Neural progenitor cell (in vitro differentiated cells): ENCODE data around the gene GCN1. TPM values are rescaled to one million over a fixed set of nuclear protein-coding genes. Genes with fewer than 3 reads are reported as not detected.

Experiments
- DNase-seq: peaks from one replicate; pipeline ENCODE4 v3.0.0-alpha.2; 2016; ENCODE audit warnings: low spot score
- H2AFZ ChIP-seq: fragments of 200-600 bp; sonication (generic); replicated peaks from 2 replicates; pipeline ENCODE4 v1.6.1; 2016; ENCODE audit warnings: antibody characterized with exemption
- H3F3A ChIP-seq: fragments of 200-600 bp; sonication (generic); 2 replicates; pipeline ENCODE4 v1.6.1; 2016; ENCODE audit warnings: antibody characterized with exemption, low read depth
- H3K27ac ChIP-seq: fragments of 200-600 bp; sonication (generic); 2 replicates; pipeline ENCODE4 v1.5.1; 2016; ENCODE audit warnings: mild to moderate bottlenecking
- H3K27me3 ChIP-seq: fragments of 200-600 bp; sonication (generic); 2 replicates; pipeline ENCODE4 v1.6.1; 2016; ENCODE audit warnings: mild to moderate bottlenecking, moderate library complexity
- H3K36me3 ChIP-seq: fragments of 200-600 bp; sonication (generic); 2 replicates; pipeline ENCODE4 v1.5.1; 2016
- H3K4me1 ChIP-seq: fragments of 200-600 bp; sonication (generic); 2 replicates; pipeline ENCODE4 v1.6.1; 2016; ENCODE audit warnings: mixed run types
- H3K4me2 ChIP-seq: fragments of 200-600 bp; sonication (generic); 2 replicates; pipeline ENCODE4 v1.6.1; 2016
- H3K4me3 ChIP-seq: fragments of 200-600 bp; sonication (generic); 2 replicates; pipeline ENCODE4 v1.5.1; 2016
- H3K79me2 ChIP-seq: fragments of 200-600 bp; sonication (generic); 2 replicates; pipeline ENCODE4 v1.6.1; 2016; ENCODE audit warnings: low read depth
- H3K9ac ChIP-seq: fragments of 200-600 bp; sonication (generic); 2 replicates; pipeline ENCODE4 v1.6.1; 2016
- H3K9me3 ChIP-seq: fragments of 200-600 bp; sonication (generic); 2 replicates; pipeline ENCODE4 v1.5.1; 2016; ENCODE audit warnings: low read depth
- H4K20me1 ChIP-seq: fragments of 200-600 bp; sonication (generic); 2 replicates; pipeline ENCODE4 v1.6.1; 2016; ENCODE audit warnings: low read depth
- H3K27ac Mint-ChIP-seq: 3 replicates; pipeline ENCODE4 v1.8.0; 2021; ENCODE audit warnings: mixed read lengths
- H3K27me3 Mint-ChIP-seq: 2 replicates; pipeline ENCODE4 v1.8.0; 2022; ENCODE audit warnings: low read depth, mild to moderate bottlenecking, inconsistent platforms, moderate library complexity, mixed read lengths; ENCODE audit not compliant: insufficient read depth
- H3K36me3 Mint-ChIP-seq: 3 replicates; pipeline ENCODE4 v1.8.0; 2021; ENCODE audit warnings: mixed read lengths
- H3K4me1 Mint-ChIP-seq: 3 replicates; pipeline ENCODE4 v1.8.0; 2021; ENCODE audit warnings: mixed read lengths
- H3K4me3 Mint-ChIP-seq: 3 replicates; pipeline ENCODE4 v1.8.0; 2021; ENCODE audit warnings: mild to moderate bottlenecking, moderate library complexity, mixed read lengths
- H3K9me3 Mint-ChIP-seq: 3 replicates; pipeline ENCODE4 v1.8.0; 2020; ENCODE audit warnings: mixed read lengths
- EZH2 ChIP-seq: fragments of 200-600 bp; sonication (generic); IDR thresholded peaks from 2 replicates; pipeline ENCODE4 v1.6.1; 2017; ENCODE audit warnings: antibody characterized with exemption, mild to moderate bottlenecking, moderate library complexity
- EZH2phosphoT487 ChIP-seq: fragments of 200-600 bp; sonication (generic); IDR thresholded peaks from 2 replicates; pipeline ENCODE4 v1.6.1; 2017; ENCODE audit warnings: antibody characterized with exemption
- total RNA-seq: library from RNA; depleted of rRNA; stranded (reverse); fragments of >200 nt; gene quantifications from 2 replicates; pipeline ENCODE4 v1.2.3, GENCODE V29; 2015; ENCODE audit warnings: low replicate concordance
- TF ChIP-seq, protein P1 (sequence below): fragments of 200-600 bp; sonication (generic); IDR thresholded peaks from 2 replicates; pipeline ENCODE4 v1.5.1; 2017; ENCODE audit warnings: antibody characterized with exemption, mild to moderate bottlenecking

Gene GCN1
- total RNA-seq, 1 donor from 2014 or later = 60.9 TPM

DNA sequence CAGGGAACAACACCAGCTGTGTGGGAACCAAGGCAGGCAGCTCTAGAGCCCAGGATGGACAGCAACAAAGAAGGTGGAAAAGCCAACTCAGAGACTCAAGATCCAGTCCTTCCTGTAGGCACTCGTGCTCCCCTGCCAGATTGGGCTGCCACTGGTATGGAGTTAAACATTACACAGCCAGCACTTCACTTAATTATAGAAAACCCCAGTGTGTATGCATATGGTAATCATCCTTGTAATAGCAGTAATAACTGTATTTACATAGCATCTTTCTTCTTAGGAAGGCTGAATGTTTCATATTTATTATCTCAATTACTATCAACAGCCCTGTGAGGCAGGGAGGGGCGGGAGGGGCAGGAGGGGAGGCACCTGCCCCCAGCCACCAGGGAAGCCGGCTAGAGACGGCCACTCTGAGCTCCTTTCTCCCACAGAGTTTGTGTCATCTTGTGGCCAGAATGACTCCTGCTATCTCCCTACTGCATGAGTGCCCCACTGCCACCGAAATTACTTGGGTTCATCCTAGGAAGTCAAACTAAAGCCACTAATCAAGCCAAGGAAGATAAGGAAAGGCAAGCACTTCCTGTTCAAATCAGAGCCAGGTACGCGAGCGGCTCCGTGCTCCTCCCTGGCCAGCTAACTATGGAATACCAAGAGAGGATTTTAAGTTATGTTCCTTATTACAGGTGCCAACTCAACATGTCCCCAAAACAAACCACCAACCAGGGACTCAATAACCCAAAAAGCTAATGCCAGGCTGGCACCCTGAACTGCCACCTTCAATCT, 62.3 kb downstream of the GCN1 start:
- Histone ChIP-seq H3K4me1 (no peaks in the 10 kb centered on the region), H3K4me2 (no peak overlapping the region), H2AFZ (no peak overlapping the region), H3K9me3 (no peaks in the 10 kb centered on the region), H4K20me1 (no peaks in the 10 kb centered on the region), H3K36me3 (no peaks in the 10 kb centered on the region), H3F3A (no peaks in the 10 kb centered on the region), H3K79me2 (no peaks in the 10 kb centered on the region), H3K27me3 (no peaks in the 10 kb centered on the region), H3K4me3 (no peak overlapping the region), H3K9ac (no peak overlapping the region), H3K27ac (no peak overlapping the region)
- Mint-ChIP-seq H3K4me1 (no peaks in the 10 kb centered on the region), H3K4me3 (no peak overlapping the region), H3K9me3 (no peaks in the 10 kb centered on the region), H3K36me3 (peaks cover 25% of the 10 kb centered on the region), H3K27ac (no peak overlapping the region), H3K27me3 (peaks cover 2% of the 10 kb centered on the region)
- TF ChIP-seq, protein P1, sequence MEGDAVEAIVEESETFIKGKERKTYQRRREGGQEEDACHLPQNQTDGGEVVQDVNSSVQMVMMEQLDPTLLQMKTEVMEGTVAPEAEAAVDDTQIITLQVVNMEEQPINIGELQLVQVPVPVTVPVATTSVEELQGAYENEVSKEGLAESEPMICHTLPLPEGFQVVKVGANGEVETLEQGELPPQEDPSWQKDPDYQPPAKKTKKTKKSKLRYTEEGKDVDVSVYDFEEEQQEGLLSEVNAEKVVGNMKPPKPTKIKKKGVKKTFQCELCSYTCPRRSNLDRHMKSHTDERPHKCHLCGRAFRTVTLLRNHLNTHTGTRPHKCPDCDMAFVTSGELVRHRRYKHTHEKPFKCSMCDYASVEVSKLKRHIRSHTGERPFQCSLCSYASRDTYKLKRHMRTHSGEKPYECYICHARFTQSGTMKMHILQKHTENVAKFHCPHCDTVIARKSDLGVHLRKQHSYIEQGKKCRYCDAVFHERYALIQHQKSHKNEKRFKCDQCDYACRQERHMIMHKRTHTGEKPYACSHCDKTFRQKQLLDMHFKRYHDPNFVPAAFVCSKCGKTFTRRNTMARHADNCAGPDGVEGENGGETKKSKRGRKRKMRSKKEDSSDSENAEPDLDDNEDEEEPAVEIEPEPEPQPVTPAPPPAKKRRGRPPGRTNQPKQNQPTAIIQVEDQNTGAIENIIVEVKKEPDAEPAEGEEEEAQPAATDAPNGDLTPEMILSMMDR = no peak
- no peak for TF ChIP-seq EZH2phosphoT487
- TF ChIP-seq EZH2 = no peak
- DNase-seq = no peak

- H3K27ac ChIP-seq = no peak overlapping the region
- peaks cover 6% of the 10 kb centered on the region for H3K4me1 Mint-ChIP-seq
- H3K4me3 Mint-ChIP-seq = no peak overlapping the region
- no peaks in the 10 kb centered on the region for H3K27me3 ChIP-seq
- H4K20me1 ChIP-seq = no peaks in the 10 kb centered on the region
- no peaks in the 10 kb centered on the region for H3K4me1 ChIP-seq
- no peaks in the 10 kb centered on the region for H3K36me3 ChIP-seq
- H2AFZ ChIP-seq = no peak overlapping the region
- H3K4me3 ChIP-seq = no peak overlapping the region
- no peak for TF ChIP-seq EZH2
- no peak for TF ChIP-seq EZH2phosphoT487
- TF ChIP-seq, protein P1 = no peak
- no peak overlapping the region for H3K4me2 ChIP-seq
- H3K9ac ChIP-seq = no peak overlapping the region
- H3K27ac Mint-ChIP-seq = no peak overlapping the region
- peaks cover 2% of the 10 kb centered on the region for H3K27me3 Mint-ChIP-seq
- peaks cover 32% of the 10 kb centered on the region for H3K36me3 Mint-ChIP-seq
- no peaks in the 10 kb centered on the region for H3K9me3 ChIP-seq
- H3K79me2 ChIP-seq = no peaks in the 10 kb centered on the region
- no peaks in the 10 kb centered on the region for H3K9me3 Mint-ChIP-seq
- no peak for DNase-seq
- H3F3A ChIP-seq = no peaks in the 10 kb centered on the region
Measured at GRCh38 chr12:120131116-120131515, 63.4 kb downstream of the GCN1 start.

- H4K20me1 ChIP-seq = no peaks in the 10 kb centered on the region
- H3K27me3 Mint-ChIP-seq = peaks cover 2% of the 10 kb centered on the region
- H3K9ac ChIP-seq = no peak overlapping the region
- H3K9me3 Mint-ChIP-seq = no peaks in the 10 kb centered on the region
- H3K4me1 ChIP-seq = no peaks in the 10 kb centered on the region
- H2AFZ ChIP-seq = no peak overlapping the region
- no peak overlapping the region for H3K27ac ChIP-seq
- H3K4me2 ChIP-seq = no peak overlapping the region
- no peaks in the 10 kb centered on the region for H3K36me3 ChIP-seq
- H3K27me3 ChIP-seq = no peaks in the 10 kb centered on the region
- peaks cover 8% of the 10 kb centered on the region for H3K4me1 Mint-ChIP-seq
- H3K9me3 ChIP-seq = no peaks in the 10 kb centered on the region
- no peaks in the 10 kb centered on the region for H3K79me2 ChIP-seq
- no peak overlapping the region for H3K27ac Mint-ChIP-seq
- TF ChIP-seq EZH2phosphoT487 = no peak
- TF ChIP-seq EZH2 = no peak
- TF ChIP-seq, protein P1 = no peak
- H3K4me3 ChIP-seq = no peak overlapping the region
- H3K4me3 Mint-ChIP-seq = no peak overlapping the region
- no peak for DNase-seq
- H3K36me3 Mint-ChIP-seq = peaks cover 33% of the 10 kb centered on the region
- H3F3A ChIP-seq = no peaks in the 10 kb centered on the region
Measured at GRCh38 chr12:120130011-120130410, 64.5 kb downstream of the GCN1 start.
